Measurements from ENCODE around the gene RPAP3.

The RPAP3 gene

GRCh38 chr12:47718531-47718930 is 12.7 kb upstream of the RPAP3 start:
- no peak for DNase-seq (ENCODE audit: low read depth)

- DNase-seq (ENCODE audit: low read depth), result no peak
These were observed 11.8 kb upstream of the RPAP3 start for GRCh38 chr12:47717443-47718193.

GRCh38 chr12:47717046-47717442 is 11.2 kb upstream of the RPAP3 start:
- DNase-seq (ENCODE audit: low read depth), result no peak

GRCh38 chr12:47715877-47716548 is 10.2 kb upstream of the RPAP3 start:
- no peak for DNase-seq (ENCODE audit: low read depth)

- peak; percentile 48 for DNase-seq (ENCODE audit: low read depth)
These were observed 9.6 kb upstream of the RPAP3 start for GRCh38 chr12:47715393-47715876.

GRCh38 chr12:47714826-47715386 is 9.1 kb upstream of the RPAP3 start:
- DNase-seq (ENCODE audit: low read depth), result no peak

GRCh38 chr12:47712171-47712570 is 6.3 kb upstream of the RPAP3 start:
- no peak for DNase-seq (ENCODE audit: low read depth)

- no peak for DNase-seq (ENCODE audit: low read depth)
These were observed 5.6 kb upstream of the RPAP3 start for GRCh38 chr12:47711448-47711847.

GRCh38 chr12:47710278-47710677 is 4.4 kb upstream of the RPAP3 start:
- DNase-seq (ENCODE audit: low read depth), result no peak

GRCh38 chr12:47709671-47710070 is 3.8 kb upstream of the RPAP3 start:
- DNase-seq (ENCODE audit: low read depth), result no peak

GRCh38 chr12:47709237-47709636 is 3.4 kb upstream of the RPAP3 start:
- no peak for DNase-seq (ENCODE audit: low read depth)

- DNase-seq (ENCODE audit: low read depth), result no peak
These were observed 2.2 kb upstream of the RPAP3 start for GRCh38 chr12:47707905-47708543.

- no peak for DNase-seq (ENCODE audit: low read depth)
These were observed 1.5 kb upstream of the RPAP3 start for GRCh38 chr12:47707355-47707754.

- no peak for DNase-seq (ENCODE audit: low read depth)
These were observed 633 bp downstream of the RPAP3 start for GRCh38 chr12:47705229-47705565.

GRCh38 chr12:47704719-47705118 is 1.1 kb downstream of the RPAP3 start:
- DNase-seq (ENCODE audit: low read depth), result no peak

- no peak for DNase-seq (ENCODE audit: low read depth)
These were observed 5.6 kb downstream of the RPAP3 start for GRCh38 chr12:47700263-47700662.

GRCh38 chr12:47698631-47699030 is 7.2 kb downstream of the RPAP3 start:
- DNase-seq (ENCODE audit: low read depth), result no peak

GRCh38 chr12:47698055-47698454 is 7.8 kb downstream of the RPAP3 start:
- no peak for DNase-seq (ENCODE audit: low read depth)

GRCh38 chr12:47689215-47689614 is 16.6 kb downstream of the RPAP3 start:
- no peak for DNase-seq (ENCODE audit: low read depth)

GRCh38 chr12:47687636-47688035 is 18.2 kb downstream of the RPAP3 start:
- DNase-seq (ENCODE audit: low read depth), result no peak

GRCh38 chr12:47686645-47687240 is 19.1 kb downstream of the RPAP3 start:
- no peak for DNase-seq (ENCODE audit: low read depth)

- DNase-seq (ENCODE audit: low read depth), result no peak
These were observed 26.0 kb downstream of the RPAP3 start for GRCh38 chr12:47679785-47680184.

- DNase-seq (ENCODE audit: low read depth), result no peak
These were observed 33.8 kb downstream of the RPAP3 start for GRCh38 chr12:47672068-47672467.

All from stimulated activated CD8-positive, alpha-beta memory T cell treated with anti-CD3 and anti-CD28 coated beads, Interleukin-12 subunit alpha, Interleukin-12 subunit beta, amount 100 ng/mL, for 4 hours (primary cell).